ENCODE data around the gene MCM10.

- TF ChIP-seq CTCF (IDR thresholded peaks at IDR 0.05; ENCODE audit: poor library complexity) (no peak), EZH2phosphoT487 (IDR thresholded peaks at IDR 0.05; ENCODE audit: low read depth, severe bottlenecking, unreplicated experiment) (no peak), EZH2 (IDR thresholded peaks at IDR 0.05; ENCODE audit: borderline replicate concordance) (no peak)
Observed at GRCh38 chr10:13113544-13113943, 47.8 kb upstream of the MCM10 start.
